ENCODE data around the gene CEACAM21. TPM values are rescaled to one million over a fixed set of nuclear protein-coding genes. Genes with fewer than 3 reads are reported as not detected.

The CEACAM21 gene
- 1.2 TPM for total RNA-seq

DNA sequence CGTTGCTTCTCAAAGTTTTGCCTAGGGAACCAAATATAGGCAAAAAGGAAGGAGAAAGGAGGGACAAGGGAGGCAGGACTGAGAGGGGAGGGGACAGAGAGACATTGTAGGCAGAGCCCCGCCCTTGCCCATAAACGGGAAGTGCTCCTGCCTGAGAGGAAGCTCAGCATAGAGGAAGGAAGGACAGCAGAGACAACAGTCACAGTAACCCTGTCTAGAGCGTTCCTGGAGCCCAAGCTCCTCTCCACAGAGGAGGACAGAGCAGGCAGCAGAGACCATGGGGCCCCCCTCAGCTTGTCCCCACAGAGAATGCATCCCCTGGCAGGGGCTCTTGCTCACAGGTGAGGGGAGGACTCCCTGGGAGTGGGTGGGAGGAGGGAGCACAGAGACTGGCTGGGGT lies at the start of gene CEACAM21:
TSS of gene CEACAM21 (plus strand) at position 169 of the 400 bp plus-strand sequence. CDS start at position 278, 109 bp downstream.
- no peak for DNase-seq (ENCODE audit: low spot score in 2 of 2)

DNA sequence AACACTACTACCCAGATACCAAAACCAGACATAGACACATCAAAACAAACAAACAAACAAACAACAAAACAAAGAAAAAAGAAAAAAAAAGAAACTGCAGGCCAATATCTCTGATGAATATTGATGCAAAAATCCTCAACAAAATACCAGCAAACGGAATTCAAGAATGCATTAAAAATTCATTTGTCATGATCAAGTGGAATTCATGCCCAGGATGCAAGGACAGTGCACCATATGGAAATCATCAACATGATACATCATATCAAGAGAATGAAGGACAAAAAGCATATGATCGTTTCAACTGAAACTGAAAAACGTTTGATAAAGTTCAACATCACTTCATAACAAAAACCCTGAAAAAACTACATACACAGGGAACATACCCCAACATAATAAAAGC lies 48.9 kb upstream of the CEACAM21 start:
- DNase-seq (ENCODE audit: low spot score in 2 of 2) (no peak), FAIRE-seq (no peak)

More for the DNA sequence above, at the start of gene CEACAM21:
- FAIRE-seq = no peak

GRCh38 chr19:41528106-41528505 lies 47.9 kb upstream of the CEACAM21 start:
- DNase-seq (ENCODE audit: low spot score in 2 of 2) (no peak), FAIRE-seq (no peak)

DNA sequence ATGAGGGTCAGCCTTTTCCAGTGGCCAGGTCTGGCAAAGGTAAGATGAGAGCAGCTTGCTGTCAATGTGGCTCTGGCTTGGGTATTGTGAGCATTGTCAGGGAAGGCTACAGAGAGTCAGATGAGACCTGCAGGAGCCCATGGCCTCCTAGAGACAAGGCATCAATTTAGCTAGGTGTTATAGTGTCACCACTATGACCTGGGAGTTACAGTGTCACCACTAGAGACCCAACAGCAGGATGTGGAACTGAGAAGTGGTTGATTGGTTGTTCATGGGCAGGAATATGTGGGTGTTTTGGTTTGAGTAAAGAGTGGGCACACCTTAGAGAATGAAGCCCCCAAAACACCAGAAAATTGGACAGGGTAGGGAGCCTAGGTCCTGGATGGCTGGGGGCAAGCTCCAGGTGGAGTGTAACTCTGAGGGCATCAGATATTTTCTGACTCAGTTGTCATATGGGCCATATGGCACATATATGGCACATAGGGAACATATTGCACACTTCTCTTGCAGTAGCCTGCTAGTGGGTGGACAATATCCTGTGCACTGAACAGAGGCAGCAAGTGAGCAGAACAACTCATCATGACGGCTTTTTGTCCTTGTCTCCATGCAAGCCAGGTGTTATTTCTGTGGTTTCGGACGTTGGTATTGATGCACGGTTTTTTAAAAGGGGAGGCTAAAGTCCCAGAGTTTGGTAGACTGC lies 46.3 kb upstream of the CEACAM21 start:
- FAIRE-seq (no peak), DNase-seq (ENCODE audit: low spot score in 2 of 2) (no peak)

DNA sequence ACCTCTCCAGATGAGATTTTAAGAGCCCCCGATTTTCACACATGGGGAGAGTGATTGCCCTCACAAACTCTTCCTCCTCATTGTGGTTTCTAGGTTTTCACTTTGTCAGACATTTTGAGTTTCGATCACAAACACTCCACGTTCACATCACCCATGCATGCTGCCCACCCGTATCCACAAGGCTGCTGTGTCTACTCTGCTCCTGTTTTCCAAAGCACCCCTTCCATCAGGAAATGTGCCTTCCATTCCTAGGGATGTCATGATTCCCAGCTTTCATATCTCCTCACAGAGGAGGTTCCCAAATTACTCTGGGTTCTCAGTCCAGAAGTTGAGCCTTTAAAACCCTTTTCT lies 45.8 kb upstream of the CEACAM21 start:
- FAIRE-seq (no peak), DNase-seq (ENCODE audit: low spot score in 2 of 2) (no peak)

GRCh38 chr19:41530761-41531301 lies 45.1 kb upstream of the CEACAM21 start:
- FAIRE-seq (no peak), DNase-seq (ENCODE audit: low spot score in 2 of 2) (no peak)

DNA sequence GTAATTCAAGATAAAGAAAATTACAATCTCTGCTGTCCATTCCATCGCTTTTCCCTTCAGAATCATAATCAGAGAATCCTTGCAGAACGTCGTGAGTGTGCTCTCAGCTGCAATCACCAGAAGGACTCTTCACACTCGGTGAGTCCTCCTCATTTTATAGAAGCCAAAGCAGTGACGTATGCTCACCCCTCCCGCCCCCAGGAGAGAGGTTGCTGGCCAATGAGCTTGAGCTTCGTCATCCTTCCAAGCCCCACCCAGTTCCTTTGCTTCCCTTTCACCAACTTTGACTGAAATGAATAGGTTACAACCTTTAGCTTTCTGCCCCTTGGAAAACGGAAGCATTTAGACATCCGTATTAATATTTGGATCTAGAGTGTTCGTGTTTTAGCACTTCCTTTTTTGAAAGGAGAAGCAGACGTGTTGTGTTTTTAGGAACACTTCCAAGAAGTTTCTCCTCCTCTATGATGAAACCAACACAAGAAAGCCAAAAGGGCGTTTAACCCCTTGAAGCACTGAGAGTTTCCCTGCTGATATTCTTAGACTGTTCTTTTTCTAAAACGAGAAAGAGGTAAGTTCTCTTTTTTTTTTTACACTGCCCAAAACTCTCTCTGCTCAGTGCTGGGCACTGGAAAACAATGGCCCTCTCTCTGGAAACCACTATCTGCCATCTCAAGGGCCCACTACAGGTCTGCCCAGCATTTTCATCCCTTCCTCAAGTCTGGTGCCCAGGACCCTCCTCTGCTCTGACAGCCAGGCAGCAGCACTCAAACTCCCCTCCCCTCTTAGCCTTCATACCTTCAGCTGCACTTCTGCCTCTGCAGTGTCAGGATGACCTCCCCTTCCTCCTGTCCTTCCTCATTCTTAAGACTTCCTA lies 44.3 kb upstream of the CEACAM21 start:
- no peak for FAIRE-seq
- peak; percentile 10 to 32 for DNase-seq (ENCODE audit: low spot score in 2 of 2)

- FAIRE-seq (no peak), DNase-seq (ENCODE audit: low spot score in 2 of 2) (no peak)
Observed at GRCh38 chr19:41532526-41532925, 43.4 kb upstream of the CEACAM21 start.

DNA sequence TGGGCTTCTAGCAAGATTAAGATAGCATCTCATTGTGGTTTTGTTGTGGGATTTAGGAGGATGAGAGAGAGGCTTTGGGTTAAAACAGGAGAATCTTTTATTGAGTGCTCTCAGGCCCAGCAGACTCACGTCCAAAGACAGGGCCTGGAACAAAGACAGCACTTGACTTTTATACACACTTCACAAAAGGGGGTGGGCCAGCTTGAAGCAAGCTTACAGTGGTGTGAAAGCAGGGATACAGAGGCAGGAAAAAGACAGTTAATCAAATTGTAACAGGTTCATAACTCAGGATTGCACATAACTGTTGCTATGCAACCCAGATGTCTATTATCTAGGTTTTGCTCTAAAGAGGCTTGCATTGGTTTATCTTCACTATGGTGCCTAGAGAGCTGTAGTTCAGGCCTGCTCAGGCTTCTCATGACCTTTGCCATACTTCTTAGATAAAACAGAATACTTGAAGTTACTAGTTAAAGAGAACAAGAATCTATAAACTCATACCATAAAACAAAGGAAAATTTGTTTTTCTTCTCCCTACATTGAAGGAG lies 42.2 kb upstream of the CEACAM21 start:
- DNase-seq (ENCODE audit: low spot score in 2 of 2) = no peak
- FAIRE-seq = no peak

- DNase-seq (ENCODE audit: low spot score in 2 of 2) (no peak), FAIRE-seq (no peak)
Observed at GRCh38 chr19:41535029-41535622, 40.8 kb upstream of the CEACAM21 start.

- DNase-seq (ENCODE audit: low spot score in 2 of 2) = no peak
- no peak for FAIRE-seq
Observed at GRCh38 chr19:41537789-41538188, 38.2 kb upstream of the CEACAM21 start.

GRCh38 chr19:41540041-41540695 lies 35.8 kb upstream of the CEACAM21 start:
- no peak for FAIRE-seq

DNA sequence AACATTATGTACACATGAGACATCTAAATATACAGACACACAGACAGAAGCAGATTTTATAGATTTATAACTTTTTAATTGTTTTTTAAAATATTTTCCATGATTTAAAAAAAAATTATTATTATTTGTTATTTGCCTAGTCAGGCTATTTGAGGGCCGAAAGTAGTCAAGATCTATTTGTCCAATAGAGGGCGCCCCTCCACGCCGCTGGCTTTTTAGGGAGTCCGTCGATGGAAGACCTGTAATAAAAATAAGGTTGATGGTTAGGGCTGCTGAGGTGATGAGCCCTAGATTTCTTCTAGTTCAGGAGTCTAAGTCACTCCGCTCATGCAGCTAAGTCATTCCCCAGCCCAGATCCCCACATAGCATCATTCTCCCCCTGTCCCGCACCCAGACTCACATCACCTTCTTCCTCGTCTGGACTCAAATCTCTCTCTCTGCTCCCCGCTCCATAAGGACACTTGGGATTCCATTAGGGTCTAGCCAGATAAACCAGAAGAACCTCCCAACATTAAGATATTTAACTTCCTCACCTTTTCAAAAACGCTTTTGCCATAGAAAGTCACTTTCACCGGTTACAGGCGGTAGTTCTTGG lies 33.9 kb upstream of the CEACAM21 start:
- peak; percentile 57 for FAIRE-seq
- DNase-seq (ENCODE audit: low spot score in 2 of 2) = no peak

More at GRCh38 chr19:41540041-41540695, 35.8 kb upstream of the CEACAM21 start:
- DNase-seq (ENCODE audit: low spot score in 2 of 2) = no peak

- FAIRE-seq = no peak
- DNase-seq (ENCODE audit: low spot score in 2 of 2) = no peak
Observed at GRCh38 chr19:41542622-41543021, 33.3 kb upstream of the CEACAM21 start.

DNA sequence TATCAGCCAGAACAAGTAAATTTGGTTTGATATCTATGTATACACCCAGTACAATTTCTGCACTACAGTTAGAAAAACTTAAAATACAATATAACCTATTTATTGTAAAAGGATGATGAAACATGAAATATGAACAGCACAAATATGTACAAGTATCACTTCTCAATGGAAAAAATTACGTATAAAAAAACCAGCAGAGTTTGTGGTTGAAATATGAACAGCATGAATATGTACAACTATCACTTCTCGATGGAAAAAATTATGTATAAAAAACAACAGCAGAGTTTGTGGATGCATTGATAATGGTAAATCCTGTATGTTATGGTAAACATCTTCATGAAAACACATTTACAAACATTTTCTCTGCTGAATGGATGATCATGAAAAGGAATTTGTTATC lies 32.4 kb upstream of the CEACAM21 start:
- FAIRE-seq (no peak), DNase-seq (ENCODE audit: low spot score in 2 of 2) (no peak)

DNA sequence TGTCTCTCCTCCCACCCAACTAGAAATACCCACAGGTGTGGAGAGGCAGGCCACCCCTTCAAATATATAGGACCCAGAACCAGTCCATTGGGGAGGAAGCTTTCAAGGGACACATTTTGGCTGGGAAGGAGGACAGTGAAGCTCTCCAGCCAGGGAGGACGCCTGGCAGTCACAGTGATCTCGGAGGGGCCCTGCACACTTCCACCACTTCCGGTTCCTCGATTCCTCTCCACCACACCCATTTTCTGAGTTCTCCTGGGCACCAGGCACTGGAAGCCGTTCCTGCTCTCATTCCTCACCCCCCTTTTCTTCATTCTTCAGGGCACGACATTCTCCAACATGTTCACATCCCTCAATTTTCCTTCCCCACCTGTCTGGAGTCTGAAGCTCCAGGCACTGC lies 30.4 kb upstream of the CEACAM21 start:
- FAIRE-seq = no peak
- no peak for DNase-seq (ENCODE audit: low spot score in 2 of 2)

GRCh38 chr19:41546386-41546789 lies 29.6 kb upstream of the CEACAM21 start:
- DNase-seq (ENCODE audit: low spot score in 2 of 2) (no peak), FAIRE-seq (no peak)

DNA sequence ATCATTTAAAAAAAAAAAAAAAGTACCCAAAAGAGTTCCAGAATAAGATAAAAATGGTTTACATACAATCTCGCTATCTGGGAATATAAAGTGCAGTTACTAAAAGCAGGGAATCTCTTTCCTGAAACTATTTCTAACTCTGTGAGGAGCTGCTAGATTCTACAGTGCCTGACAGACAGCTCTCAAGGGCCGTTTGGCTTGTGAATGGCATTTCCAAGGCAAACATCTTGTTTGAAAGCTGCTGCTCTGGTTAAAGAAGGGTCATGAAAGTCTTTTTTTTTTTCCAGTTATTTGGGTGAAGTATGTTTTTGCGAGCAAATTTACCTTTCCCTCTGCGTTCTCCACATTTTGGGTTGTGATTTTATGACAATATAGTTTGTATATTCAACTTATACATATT lies 29.0 kb upstream of the CEACAM21 start:
- no peak for FAIRE-seq

GRCh38 chr19:41547569-41547968 lies 28.4 kb upstream of the CEACAM21 start:
- FAIRE-seq = no peak

More for the DNA sequence above, 29.0 kb upstream of the CEACAM21 start:
- DNase-seq (ENCODE audit: low spot score in 2 of 2) = no peak

DNA sequence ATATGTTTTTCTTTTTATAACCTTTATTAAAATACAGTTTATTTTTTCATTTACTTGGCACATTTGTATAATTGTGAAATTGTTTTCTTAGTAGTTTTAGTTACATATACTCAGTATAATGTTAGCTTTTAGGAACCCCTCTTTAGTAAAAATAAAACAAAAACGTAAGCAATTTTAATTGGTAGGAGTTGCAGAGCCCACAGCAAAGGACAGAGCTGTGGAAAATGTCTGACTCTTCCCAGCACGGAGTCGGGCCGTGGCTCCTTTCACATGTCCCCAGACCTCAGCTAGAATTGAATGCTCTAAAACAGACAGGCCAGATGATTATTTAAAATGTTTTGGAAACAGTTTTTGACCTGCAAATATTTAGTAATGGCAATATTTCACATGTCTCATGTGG lies 27.9 kb upstream of the CEACAM21 start:
- FAIRE-seq = no peak
- DNase-seq (ENCODE audit: low spot score in 2 of 2) = no peak

More at GRCh38 chr19:41547569-41547968, 28.4 kb upstream of the CEACAM21 start:
- no peak for DNase-seq (ENCODE audit: low spot score in 2 of 2)
